H1 (cell line): ENCODE measurements around the gene FCN3. TPM values are rescaled to one million over a fixed set of nuclear protein-coding genes. Genes with fewer than 3 reads are reported as not detected.

Source experiments
- CTCF ChIA-PET: fragments of 300-600 bp; sonication (Branson Sonifier 250); formaldehyde crosslinking; loops from one replicate; lab custom pipeline; 2021; ENCODE audit not compliant: partially characterized antibody; lab: Charles Lee
- POLR2A ChIA-PET: fragments of 300-600 bp; sonication (Branson Sonifier 250); formaldehyde crosslinking; loops from one replicate; lab custom pipeline; 2021; ENCODE audit warnings: inconsistent platforms; ENCODE audit not compliant: partially characterized antibody; lab: Charles Lee
- DNase-seq, 2 experiments: peaks; one replicate each; pipeline versions ENCODE4 v3.0.0 to v3.0.0-alpha.2; 2010 to 2022; ENCODE audit warnings: low spot score in 2 of 2, low read depth in 1 of 2, mixed read lengths in 1 of 2
- FAIRE-seq: peaks from 2 replicates; lab custom pipeline; 2011; peaks lifted over from hg19 to GRCh38; lab: Jason Lieb, UNC
- H2AFZ ChIP-seq: 2 replicates; pipeline ENCODE4 v1.8.1; 2012; ENCODE audit warnings: low read length, inconsistent platforms
- H2AK5ac ChIP-seq: 2 replicates; pipeline ENCODE4 v1.6.1; 2013; ENCODE audit warnings: low read depth, low read length
- H2BK120ac ChIP-seq: replicated peaks from 2 replicates; pipeline ENCODE3; 2013; ENCODE audit warnings: low read depth, low read length, inconsistent platforms
- H2BK12ac ChIP-seq: 2 replicates; pipeline ENCODE4 v1.6.1; 2013; ENCODE audit warnings: low read depth, low read length
- H2BK15ac ChIP-seq: 2 replicates; pipeline ENCODE4 v1.6.1; 2013; ENCODE audit warnings: low read length
- H2BK20ac ChIP-seq: 2 replicates; pipeline ENCODE4 v1.6.1; 2013; ENCODE audit warnings: low read length
- H2BK5ac ChIP-seq: 2 replicates; pipeline ENCODE4 v1.6.1; 2013; ENCODE audit warnings: low read depth, low read length
- H3K14ac ChIP-seq: 2 replicates; pipeline ENCODE4 v1.6.1; 2013; ENCODE audit warnings: inconsistent platforms; ENCODE audit not compliant: insufficient read length
- H3K18ac ChIP-seq: 2 replicates; pipeline ENCODE4 v1.6.1; 2013; ENCODE audit warnings: low read length; ENCODE audit errors: extremely low read depth
- H3K23ac ChIP-seq: 2 replicates; pipeline ENCODE4 v1.6.1; 2013; ENCODE audit warnings: inconsistent platforms; ENCODE audit not compliant: insufficient read length
- H3K23me2 ChIP-seq: 2 replicates; pipeline ENCODE4 v1.6.1; 2013; ENCODE audit warnings: low read depth, low read length
- H3K27ac ChIP-seq: 2 replicates; pipeline ENCODE4 v1.6.1; 2011; ENCODE audit warnings: low read depth, low read length, inconsistent platforms
- H3K27me3 ChIP-seq, 4 experiments: replicated peaks in 1 of 4; 1 replicate in 1 of 4; 2 replicates in 3 of 4; pipeline versions ENCODE4 v1.6.1 to v1.8.1; 2011 to 2013; ENCODE audit warnings: low read length in 3 of 4, mild to moderate bottlenecking in 3 of 4, inconsistent platforms in 2 of 4, mixed read lengths in 2 of 4, moderate library complexity in 1 of 4; ENCODE audit not compliant: control insufficient read depth in 3 of 4, insufficient read depth in 3 of 4; ENCODE audit errors: extremely low read depth in 1 of 4
- H3K36me3 ChIP-seq, 4 experiments: 2 replicates each; pipeline versions ENCODE4 v1.6.1 to v1.8.1; 2011 to 2013; ENCODE audit warnings: mild to moderate bottlenecking in 4 of 4, low read length in 3 of 4, moderate library complexity in 2 of 4, control low read depth in 1 of 4, inconsistent platforms in 1 of 4; ENCODE audit not compliant: insufficient read depth in 4 of 4, control insufficient read depth in 2 of 4
- H3K4ac ChIP-seq: replicated peaks from 2 replicates; pipeline ENCODE3; 2013; ENCODE audit warnings: low read length, low read depth, mixed read lengths, inconsistent platforms; ENCODE audit not compliant: insufficient read length
- H3K4me1 ChIP-seq, 4 experiments: replicated peaks in 1 of 4; 1 replicate in 1 of 4; 2 replicates in 3 of 4; pipeline versions ENCODE4 v1.6.1 to v1.8.1; 2011 to 2013; ENCODE audit warnings: low read length in 3 of 4, inconsistent platforms in 2 of 4, mixed read lengths in 1 of 4; ENCODE audit not compliant: insufficient read depth in 4 of 4, control insufficient read depth in 3 of 4
- H3K4me2 ChIP-seq, 2 experiments: 2 replicates each; pipeline versions ENCODE4 v1.6.1 to v1.8.1; 2011 to 2013; ENCODE audit warnings: low read depth in 2 of 2, low read length in 2 of 2, control low read depth in 1 of 2, inconsistent platforms in 1 of 2, mild to moderate bottlenecking in 1 of 2; ENCODE audit not compliant: insufficient read depth in 1 of 2
- H3K4me3 ChIP-seq, 4 experiments: fragments of 200-600, 300-600 bp in 1 of 4; sonication (generic), shearing (Covaris generic), sonication (Bioruptor Twin) in 1 of 4; 2 replicates each; pipeline versions ENCODE4 v1.5.1 to v1.8.1; 2011 to 2016; ENCODE audit warnings: low read length in 4 of 4, low read depth in 3 of 4, control low read depth in 2 of 4, inconsistent platforms in 2 of 4, mild to moderate bottlenecking in 2 of 4, mixed read lengths in 1 of 4, moderate library complexity in 1 of 4; ENCODE audit not compliant: insufficient read depth in 2 of 4; ENCODE audit errors: extremely low read depth in 1 of 4
- H3K56ac ChIP-seq: replicated peaks from 2 replicates; pipeline ENCODE3; 2013; ENCODE audit warnings: low read depth, mild to moderate bottlenecking, mixed read lengths, low read length, inconsistent platforms; ENCODE audit not compliant: insufficient read length
- H3K79me1 ChIP-seq: 2 replicates; pipeline ENCODE4 v1.6.1; 2013; ENCODE audit warnings: low read depth, low read length, control low read depth
- H3K79me2 ChIP-seq, 2 experiments: 2 replicates each; pipeline versions ENCODE4 v1.6.1 to v1.8.1; 2012 to 2013; ENCODE audit warnings: low read length in 2 of 2, mild to moderate bottlenecking in 2 of 2, inconsistent platforms in 1 of 2; ENCODE audit not compliant: insufficient read depth in 2 of 2, control insufficient read depth in 1 of 2
- H3K9ac ChIP-seq, 4 experiments: replicated peaks in 1 of 4; 1 replicate in 1 of 4; 2 replicates in 3 of 4; pipeline versions ENCODE4 v1.6.1 to v1.8.1; 2011 to 2013; ENCODE audit warnings: low read depth in 3 of 4, low read length in 3 of 4, control low read depth in 2 of 4, mild to moderate bottlenecking in 2 of 4, moderate library complexity in 2 of 4, inconsistent platforms in 1 of 4; ENCODE audit errors: extremely low read depth in 1 of 4
- H3K9me3 ChIP-seq, 2 experiments: 2 replicates each; pipeline versions ENCODE4 v1.6.1 to v1.8.1; 2012 to 2013; ENCODE audit warnings: mild to moderate bottlenecking in 2 of 2, moderate library complexity in 2 of 2, control low read depth in 1 of 2, inconsistent platforms in 1 of 2, low read depth in 1 of 2, low read length in 1 of 2, mixed read lengths in 1 of 2; ENCODE audit not compliant: insufficient read depth in 2 of 2
- H4K20me1 ChIP-seq, 2 experiments: replicated peaks in 1 of 2; 2 replicates each; pipeline versions ENCODE3 to v1.8.1; 2011 to 2013; ENCODE audit warnings: inconsistent platforms in 2 of 2, low read length in 2 of 2, mild to moderate bottlenecking in 1 of 2; ENCODE audit not compliant: insufficient read depth in 2 of 2, control insufficient read depth in 1 of 2
- H4K5ac ChIP-seq: 2 replicates; pipeline ENCODE4 v1.6.1; 2013; ENCODE audit warnings: low read length, low read depth, mixed read lengths, inconsistent platforms; ENCODE audit not compliant: insufficient read length
- H4K8ac ChIP-seq: 2 replicates; pipeline ENCODE4 v1.8.0; 2013; ENCODE audit warnings: mild to moderate bottlenecking, moderate library complexity, low read length, inconsistent platforms; ENCODE audit not compliant: insufficient read depth; ENCODE audit errors: extremely low read depth
- H4K91ac ChIP-seq: replicated peaks from 2 replicates; pipeline ENCODE3; 2013; ENCODE audit warnings: low read length, mixed read lengths, inconsistent platforms; ENCODE audit not compliant: insufficient read length
- EZH2 ChIP-seq: fragments of 200-600 bp; sonication (generic); IDR thresholded peaks from 2 replicates; pipeline ENCODE4 v1.7.1; 2012; ENCODE audit warnings: low read depth, mild to moderate bottlenecking, moderate library complexity, low read length, inconsistent platforms; ENCODE audit not compliant: severe bottlenecking
- RAD21 ChIP-seq, 2 experiments: IDR thresholded peaks in 1 of 2; conservative IDR thresholded peaks in 1 of 2; 2 replicates each; pipeline ENCODE4 v1.6.1; 2011; ENCODE audit warnings: low read depth in 2 of 2, low read length in 2 of 2, improper control_type of control experiment in 1 of 2, inconsistent platforms in 1 of 2, mild to moderate bottlenecking in 1 of 2, moderate library complexity in 1 of 2
- WGBS, 2 experiments: shearing (Covaris generic) in 1 of 2; methylation state at CpG; one replicate each; pipeline versions ENCODE4 v1.1.6 to v1.1.7; 2013 to 2015; ENCODE audit warnings: low lambda C conversion rate in 2 of 2, mixed read lengths in 2 of 2, inconsistent platforms in 1 of 2, low coverage in 1 of 2, missing lambda C conversion rate in 1 of 2; ENCODE audit not compliant: insufficient replicate concordance in 2 of 2, insufficient coverage in 1 of 2, insufficient read length in 1 of 2; ENCODE audit errors: extremely low coverage in 1 of 2, missing lambda C conversion rate in 1 of 2; 5-methylcytosine and 5-hydroxymethylcytosine counted together
- polyA plus RNA-seq, 7 experiments: library from polyadenylated mRNA; depleted of rRNA in 3 of 7; stranded (reverse) in 5 of 7; unstranded in 2 of 7; fragments of >200 nt in 5 of 7; fragments of 200-250 nt in 2 of 7; gene quantifications; 1 replicate in 5 of 7; 2 replicates in 1 of 7; 4 replicates in 1 of 7; pipeline versions ENCODE4 v1.2.1 to v1.2.3, GENCODE V29; 2011 to 2013; ENCODE audit warnings: missing spikeins in 2 of 7, mixed read lengths in 2 of 7
- total RNA-seq: library from RNA; stranded (reverse); fragmentation: NEBNext Ultra II Directional; extraction: Animal tissue kit (Norgen Biotek cat#: 25700); gene quantifications from 2 replicates; pipeline ENCODE4 v1.2.1, GENCODE V29; 2021

Gene FCN3
- total and polyA plus RNA-seq, 2 of the 8 experiments (the other 6 are each of a cell fraction or from before 2014, with no cell fraction given): 0.30 to 0.57 TPM

GRCh38 chr1:27377760-27378495 lies 3.3 kb upstream of the FCN3 start:
- Histone ChIP-seq H3K56ac (no peak overlapping the region), H3K14ac (no peak overlapping the region), H3K4me2 (no peak overlapping the region), H3K18ac (no peak overlapping the region), H2BK120ac (no peak overlapping the region), H3K4ac (no peak overlapping the region), H3K4me3 (no peak overlapping the region), H2BK20ac (no peak overlapping the region), H3K36me3 (no peaks in the 10 kb centered on the region), H3K79me2 (no peaks in the 10 kb centered on the region), H3K27me3 (peaks cover 0 to 16% (median 9%) of the 10 kb centered on the region in 4 experiments; a peak in 6 of 7 replicates), H2BK12ac (no peak overlapping the region), H3K79me1 (no peaks in the 10 kb centered on the region), H4K20me1 (no peaks in the 10 kb centered on the region), H4K8ac (peak overlapping the region; percentile 71; the same call in 1 of the 2 replicates), H4K5ac (no peak overlapping the region), H2AK5ac (no peak overlapping the region), H4K91ac (no peak overlapping the region), H3K9me3 (no peaks in the 10 kb centered on the region), H3K4me1 (peaks cover 0 to 7% (median 1%) of the 10 kb centered on the region in 4 experiments; a peak in 1 of 7 replicates), H2BK5ac (no peak overlapping the region), H3K23me2 (peaks cover 2% of the 10 kb centered on the region; the same call in 1 of the 2 replicates), H2BK15ac (no peak overlapping the region), H2AFZ (no peak overlapping the region), H3K23ac (no peak overlapping the region), H3K27ac (no peak overlapping the region), H3K9ac (no peak overlapping the region)
- FAIRE-seq (no peak), DNase-seq (no peak)
- ChIA-PET CTCF (interaction anchor here (0.6 to 18.9 kb wide), 12 partner anchors 8 to 613 kb away, joined by 3 to 625 read pairs (median 4); partner anchors contain the start of genes FCN3, GPR3 and MAP3K6), POLR2A (interaction anchor here (1.1 to 1.2 kb wide), 2 partner anchors 13 to 71 kb away, joined by 3 read pairs; no protein-coding TSS in a partner anchor)
- 82% methylated on average over 11 of the region's 12 CpGs; no CpG with 5 or more reads in 1 of the 2 experiments for WGBS, 2 experiments
- TF ChIP-seq RAD21 (IDR thresholded peaks at IDR 0.05 in 1 of 2, conservative IDR thresholded peaks at IDR 0.05 in 1 of 2; ENCODE audit: low read depth in 2 of 2, low read length in 2 of 2) (no peak), EZH2 (no peak)
